Measurements from ENCODE around the gene MICAL2. TPM values are rescaled to one million over a fixed set of nuclear protein-coding genes. Genes with fewer than 3 reads are reported as not detected.

The MICAL2 gene
- total RNA-seq, 2 donors from 2014 or later = 13.1 to 285 TPM

- intact Hi-C loops (cut with DNase I) = no loop called here
- Histone ChIP-seq H3K4me1 (replicated peaks) (no peaks in the 10 kb centered on the region), H3K9me3 (no peaks in the 10 kb centered on the region), H3K27me3 (replicated peaks; ENCODE audit: insufficient read depth) (no peaks in the 10 kb centered on the region), H3K36me3 (no peaks in the 10 kb centered on the region), H3K27ac (no peak overlapping the region), H3K4me3 (no peak overlapping the region)
- no peak for DNase-seq (ENCODE audit: low spot score)
- TF ChIP-seq POLR2A (IDR thresholded peaks at IDR 0.05) = no peak
- no peak for TF ChIP-seq POLR2AphosphoS5 (IDR thresholded peaks at IDR 0.05)
- no peak for TF ChIP-seq CTCF (IDR thresholded peaks at IDR 0.05)
- 97% methylated on average over 2 of the region's 2 CpGs for WGBS
Measured at GRCh38 chr11:12209096-12209495, 98.7 kb downstream of the MICAL2 start.

- intact Hi-C loops (cut with DNase I) = no loop called here
- Histone ChIP-seq H3K36me3 (no peaks in the 10 kb centered on the region), H3K4me3 (no peak overlapping the region), H3K27me3 (replicated peaks; ENCODE audit: insufficient read depth) (no peaks in the 10 kb centered on the region), H3K27ac (no peak overlapping the region), H3K9me3 (no peaks in the 10 kb centered on the region), H3K4me1 (replicated peaks) (no peaks in the 10 kb centered on the region)
- 96% methylated on average over 4 of the region's 4 CpGs for WGBS
- DNase-seq (ENCODE audit: low spot score) = no peak
- TF ChIP-seq POLR2AphosphoS5 (IDR thresholded peaks at IDR 0.05) = no peak
- no peak for TF ChIP-seq POLR2A (IDR thresholded peaks at IDR 0.05)
- TF ChIP-seq CTCF (IDR thresholded peaks at IDR 0.05) = no peak
Measured at GRCh38 chr11:12210200-12210599, 99.8 kb downstream of the MICAL2 start.

GRCh38 chr11:12211331-12212065 is 101.1 kb downstream of the MICAL2 start:
- DNase-seq (ENCODE audit: low spot score) = no peak
- H3K4me1 ChIP-seq (replicated peaks) = peaks cover 8% of the 10 kb centered on the region
- no peaks in the 10 kb centered on the region for H3K9me3 ChIP-seq
- no peak overlapping the region for H3K4me3 ChIP-seq
- WGBS = 96% methylated on average over 7 of the region's 7 CpGs
- no peak overlapping the region for H3K27ac ChIP-seq
- H3K36me3 ChIP-seq = no peaks in the 10 kb centered on the region
- no peak for TF ChIP-seq POLR2AphosphoS5 (IDR thresholded peaks at IDR 0.05)
- TF ChIP-seq CTCF (IDR thresholded peaks at IDR 0.05) = no peak
- TF ChIP-seq POLR2A (IDR thresholded peaks at IDR 0.05) = no peak
- intact Hi-C loops (cut with DNase I) = no loop called here
- no peaks in the 10 kb centered on the region for H3K27me3 ChIP-seq (replicated peaks; ENCODE audit: insufficient read depth)

- H3K27ac ChIP-seq = no peak overlapping the region
- H3K9me3 ChIP-seq = no peaks in the 10 kb centered on the region
- no peaks in the 10 kb centered on the region for H3K27me3 ChIP-seq (replicated peaks; ENCODE audit: insufficient read depth)
- intact Hi-C loops (cut with DNase I) = no loop called here
- no peaks in the 10 kb centered on the region for H3K36me3 ChIP-seq
- no peak overlapping the region for H3K4me3 ChIP-seq
- peaks cover 13% of the 10 kb centered on the region for H3K4me1 ChIP-seq (replicated peaks)
- no peak for DNase-seq (ENCODE audit: low spot score)
- TF ChIP-seq POLR2A (IDR thresholded peaks at IDR 0.05) (no peak), CTCF (IDR thresholded peaks at IDR 0.05) (no peak), POLR2AphosphoS5 (IDR thresholded peaks at IDR 0.05) (no peak)
- WGBS = 96% methylated on average over 7 of the region's 7 CpGs
Measured at GRCh38 chr11:12212174-12212820, 101.9 kb downstream of the MICAL2 start.

- no peak for TF ChIP-seq POLR2AphosphoS5 (IDR thresholded peaks at IDR 0.05)
- no peak for TF ChIP-seq POLR2A (IDR thresholded peaks at IDR 0.05)
- TF ChIP-seq CTCF (IDR thresholded peaks at IDR 0.05) = no peak
- Histone ChIP-seq H3K4me3 (no peak overlapping the region), H3K27ac (no peak overlapping the region), H3K36me3 (no peaks in the 10 kb centered on the region), H3K4me1 (replicated peaks) (peaks cover 13% of the 10 kb centered on the region), H3K9me3 (no peaks in the 10 kb centered on the region), H3K27me3 (replicated peaks; ENCODE audit: insufficient read depth) (no peaks in the 10 kb centered on the region)
- WGBS = 81% methylated on average over 5 of the region's 5 CpGs
- no peak for DNase-seq (ENCODE audit: low spot score)
- intact Hi-C loops (cut with DNase I) = no loop called here
Measured at GRCh38 chr11:12212821-12213185, 102.4 kb downstream of the MICAL2 start.
